ENCODE results near the gene TUBA4B. TPM values are rescaled to one million over a fixed set of nuclear protein-coding genes. Genes with fewer than 3 reads are reported as not detected.
"Not testable (repeated sequence)": the region's sequence is repeated elsewhere in the genome, so short reads cannot be mapped to it uniquely, and the experiment has no call there.

The TUBA4B gene
- total RNA-seq, 2 donors from 2014 or later = not detected

- Mint-ChIP-seq H3K36me3 (peaks cover 0 to 5% of the 10 kb centered on the region in 2 donors), H3K9me3 (no peaks in the 10 kb centered on the region), H3K27ac (peak within 1 kb of the TSS; percentile 92 to 98)
- DNase-seq (ENCODE audit: low spot score in 2 of 2) = peak; percentile 98 to 99
- ATAC-seq = peak; percentile 87 to 92
Measured at GRCh38 chr2:219279151-219279915, 26.3 kb downstream of the TUBA4B start, which contains the start of gene DNAJB2. Gene DNAJB2, plus strand, starts transcription at chr2:219279366. Its CDS starts 468 bp downstream, at chr2:219279834.

DNA sequence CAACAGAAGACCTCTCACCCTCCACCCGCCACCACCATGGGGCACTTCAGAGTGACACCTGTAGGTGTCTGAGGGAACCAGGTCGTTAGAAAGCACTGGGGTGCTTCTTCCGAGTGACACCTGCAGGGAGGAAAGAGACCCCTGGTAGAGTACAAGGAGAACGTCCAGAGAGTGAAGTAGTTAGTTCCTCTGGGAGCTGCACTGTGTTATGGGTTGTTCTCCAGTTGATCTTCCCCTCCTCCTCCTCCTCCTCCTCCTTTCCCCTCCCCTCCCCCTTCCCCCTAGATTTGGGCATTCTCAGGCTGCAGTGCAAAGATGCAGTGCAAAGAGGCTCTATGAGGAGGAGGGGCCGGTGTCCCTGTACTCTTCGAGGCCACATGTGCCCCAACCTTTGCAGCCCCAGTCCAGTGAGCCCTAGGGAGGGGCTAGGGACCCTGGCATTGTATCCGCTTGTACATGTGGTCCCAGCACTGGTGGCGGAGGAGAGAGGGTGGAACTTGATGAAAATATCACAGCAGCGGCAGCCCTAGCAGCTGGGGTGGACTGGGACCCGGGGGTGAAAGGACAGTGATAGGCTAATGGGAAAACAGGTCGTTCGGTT lies 27.0 kb downstream of the TUBA4B start:
- ATAC-seq = no peak
- Mint-ChIP-seq H3K27ac (peak overlapping the region; percentile 92 to 96), H3K36me3 (peaks cover 0 to 5% of the 10 kb centered on the region in 2 donors), H3K9me3 (no peaks in the 10 kb centered on the region)
- no peak for DNase-seq (ENCODE audit: low spot score in 2 of 2)

- DNase-seq (ENCODE audit: low spot score in 2 of 2) (no peak), ATAC-seq (no peak)
- peaks cover 0 to 5% of the 10 kb centered on the region in 2 donors for H3K36me3 Mint-ChIP-seq
- H3K9me3 Mint-ChIP-seq = no peaks in the 10 kb centered on the region
- peak overlapping the region; percentile 14 to 92 for H3K27ac Mint-ChIP-seq
Measured at GRCh38 chr2:219280651-219281050, 27.6 kb downstream of the TUBA4B start.

- no peaks in the 10 kb centered on the region for H3K9me3 Mint-ChIP-seq
- H3K36me3 Mint-ChIP-seq = peaks cover 0 to 5% of the 10 kb centered on the region in 2 donors
- ATAC-seq (no peak), DNase-seq (ENCODE audit: low spot score in 2 of 2) (no peak)
- H3K27ac Mint-ChIP-seq = peak overlapping the region in 1 of 2 donors; percentile 82
Measured at GRCh38 chr2:219281588-219281987, 28.5 kb downstream of the TUBA4B start.

DNA sequence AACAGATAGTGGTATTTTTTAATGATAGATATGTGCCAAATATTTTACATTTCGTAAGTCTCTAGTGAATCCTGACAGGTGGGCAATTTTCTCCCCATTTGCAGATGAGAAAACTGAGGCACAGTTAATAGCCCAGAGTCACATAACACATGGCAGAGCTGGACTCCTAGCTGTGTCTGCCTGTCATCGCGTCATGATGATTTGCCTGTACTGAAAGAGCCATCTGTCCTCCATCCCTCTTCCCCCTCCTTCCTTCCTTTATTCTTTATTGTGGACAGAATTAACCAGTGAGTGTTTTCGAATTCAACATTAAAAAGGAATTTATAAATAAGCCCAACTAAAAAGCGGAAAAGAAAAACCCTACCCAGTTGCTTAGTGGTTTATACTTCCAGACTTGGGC lies 29.3 kb downstream of the TUBA4B start:
- peaks cover 0 to 5% of the 10 kb centered on the region in 2 donors for H3K36me3 Mint-ChIP-seq
- no peak for ATAC-seq
- H3K9me3 Mint-ChIP-seq = no peaks in the 10 kb centered on the region
- DNase-seq (ENCODE audit: low spot score in 2 of 2) = no peak
- no peak overlapping the region for H3K27ac Mint-ChIP-seq

DNA sequence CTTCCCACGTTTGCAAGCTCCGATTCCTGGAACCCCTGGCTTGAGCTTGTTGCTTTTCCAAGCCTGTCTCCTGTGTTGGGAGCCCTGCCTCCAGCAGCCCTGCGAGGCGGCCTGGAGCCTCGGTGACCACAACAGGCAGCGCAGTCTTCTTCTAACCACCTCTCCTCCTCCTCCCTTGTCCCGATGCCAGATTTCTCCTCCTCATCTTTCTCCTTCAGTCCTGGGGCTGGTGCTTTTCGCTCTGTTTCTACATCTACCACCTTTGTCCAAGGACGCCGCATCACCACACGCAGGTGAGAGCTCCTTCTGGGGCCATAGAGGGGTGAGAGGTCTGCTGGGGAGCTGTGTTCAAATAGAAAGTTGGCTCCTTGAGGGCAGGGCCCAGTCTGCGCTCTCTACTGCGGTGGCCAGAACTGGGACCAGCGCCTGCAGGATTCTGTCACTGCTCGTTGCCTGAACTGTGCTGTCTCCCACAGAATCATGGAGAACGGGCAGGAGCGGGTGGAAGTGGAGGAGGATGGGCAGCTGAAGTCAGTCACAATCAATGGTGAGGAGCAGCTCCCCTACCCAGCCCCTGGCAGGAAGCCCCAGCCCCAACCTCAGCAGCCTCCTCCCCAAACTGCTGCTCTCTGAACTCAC lies 30.0 kb downstream of the TUBA4B start:
- peak overlapping the region; percentile 20 to 85 for H3K27ac Mint-ChIP-seq
- peaks cover 0 to 5% of the 10 kb centered on the region in 2 donors for H3K36me3 Mint-ChIP-seq

GRCh38 chr2:219284501-219285372 lies 31.7 kb downstream of the TUBA4B start:
- peak overlapping the region in 1 of 2 donors; percentile 81 for H3K27ac Mint-ChIP-seq
- ATAC-seq = no peak

More for the DNA sequence above, 30.0 kb downstream of the TUBA4B start:
- DNase-seq (ENCODE audit: low spot score in 2 of 2) (no peak), ATAC-seq (no peak)
- no peaks in the 10 kb centered on the region for H3K9me3 Mint-ChIP-seq

DNA sequence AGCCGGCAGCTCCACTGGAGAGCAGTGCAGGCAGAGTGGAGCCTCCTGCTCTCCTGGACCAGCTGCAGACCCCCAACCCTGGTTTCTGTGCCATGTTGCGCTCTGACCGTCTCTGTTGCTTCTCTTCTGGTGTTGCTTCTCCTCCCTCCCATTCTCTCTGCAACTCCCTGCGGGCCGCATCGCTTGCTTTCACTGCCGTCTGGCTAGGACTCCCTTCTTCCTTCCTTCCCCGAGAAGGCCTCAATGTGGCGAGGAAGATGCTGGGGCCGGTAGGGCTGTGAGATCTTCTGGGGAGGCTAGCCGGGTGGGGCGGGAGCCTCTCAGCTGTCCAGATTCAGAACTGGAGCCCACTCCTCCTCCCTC lies 32.3 kb downstream of the TUBA4B start:
- DNase-seq (ENCODE audit: low spot score in 2 of 2) (no peak), ATAC-seq (no peak)
- Mint-ChIP-seq H3K27ac (peak overlapping the region in 1 of 2 donors; percentile 75), H3K36me3 (no peaks in the 10 kb centered on the region), H3K9me3 (no peaks in the 10 kb centered on the region)

More at GRCh38 chr2:219284501-219285372, 31.7 kb downstream of the TUBA4B start:
- Mint-ChIP-seq H3K36me3 (peaks cover 0 to 4% of the 10 kb centered on the region in 2 donors), H3K9me3 (no peaks in the 10 kb centered on the region)
- DNase-seq (ENCODE audit: low spot score in 2 of 2) = no peak

GRCh38 chr2:219285894-219286425 lies 32.9 kb downstream of the TUBA4B start:
- no peaks in the 10 kb centered on the region for H3K9me3 Mint-ChIP-seq
- no peak for DNase-seq (ENCODE audit: low spot score in 2 of 2)
- ATAC-seq = no peak
- H3K27ac Mint-ChIP-seq = peak overlapping the region in 1 of 2 donors; percentile 76
- no peaks in the 10 kb centered on the region for H3K36me3 Mint-ChIP-seq

DNA sequence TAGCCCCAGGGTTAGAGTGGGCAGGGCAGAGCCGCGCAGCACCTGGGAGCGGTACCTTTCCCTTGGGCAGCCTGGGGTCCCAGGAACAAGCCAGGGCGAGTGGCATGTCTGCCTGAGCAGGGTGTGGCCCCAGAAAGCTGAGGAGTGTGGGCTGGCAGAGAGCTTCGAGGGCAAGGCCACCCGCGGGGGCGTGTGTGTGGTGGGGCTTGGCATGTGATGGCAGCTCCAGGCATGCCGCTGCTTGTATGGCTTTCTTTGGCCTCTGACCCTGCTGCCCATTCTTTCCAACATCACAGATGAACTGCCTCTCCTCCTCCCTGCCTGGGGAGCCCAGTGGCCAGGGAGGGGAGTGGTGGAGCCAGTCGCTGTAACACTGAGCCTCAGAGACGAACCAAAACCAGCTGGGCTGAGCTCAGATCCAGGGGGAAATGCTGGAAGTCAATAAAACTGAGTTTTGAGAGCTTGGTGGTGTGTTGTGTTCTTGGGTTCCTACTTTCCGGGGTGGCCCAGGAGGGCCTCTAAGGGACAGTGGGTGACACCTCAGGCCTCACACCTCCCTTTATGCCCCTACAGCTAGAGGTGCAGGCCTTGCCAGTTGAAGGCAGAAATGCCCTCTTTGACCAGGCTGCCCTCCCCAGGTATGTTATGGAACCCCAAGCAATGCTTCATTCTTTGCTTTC lies 33.5 kb downstream of the TUBA4B start:
- ATAC-seq = no peak
- H3K36me3 Mint-ChIP-seq = no peaks in the 10 kb centered on the region
- DNase-seq (ENCODE audit: low spot score in 2 of 2) = peak in 1 of 2 donors; percentile 53
- H3K9me3 Mint-ChIP-seq = no peaks in the 10 kb centered on the region
- peak overlapping the region; percentile 69 to 76 for H3K27ac Mint-ChIP-seq

GRCh38 chr2:219287116-219287440 lies 34.0 kb downstream of the TUBA4B start:
- DNase-seq (ENCODE audit: low spot score in 2 of 2) = peak in 1 of 2 donors; percentile 31
- ATAC-seq, H3K9me3 Mint-ChIP-seq, H3K36me3 Mint-ChIP-seq: not testable (repeated sequence)
- H3K27ac Mint-ChIP-seq = peak overlapping the region in 1 of 2 donors; percentile 76

DNA sequence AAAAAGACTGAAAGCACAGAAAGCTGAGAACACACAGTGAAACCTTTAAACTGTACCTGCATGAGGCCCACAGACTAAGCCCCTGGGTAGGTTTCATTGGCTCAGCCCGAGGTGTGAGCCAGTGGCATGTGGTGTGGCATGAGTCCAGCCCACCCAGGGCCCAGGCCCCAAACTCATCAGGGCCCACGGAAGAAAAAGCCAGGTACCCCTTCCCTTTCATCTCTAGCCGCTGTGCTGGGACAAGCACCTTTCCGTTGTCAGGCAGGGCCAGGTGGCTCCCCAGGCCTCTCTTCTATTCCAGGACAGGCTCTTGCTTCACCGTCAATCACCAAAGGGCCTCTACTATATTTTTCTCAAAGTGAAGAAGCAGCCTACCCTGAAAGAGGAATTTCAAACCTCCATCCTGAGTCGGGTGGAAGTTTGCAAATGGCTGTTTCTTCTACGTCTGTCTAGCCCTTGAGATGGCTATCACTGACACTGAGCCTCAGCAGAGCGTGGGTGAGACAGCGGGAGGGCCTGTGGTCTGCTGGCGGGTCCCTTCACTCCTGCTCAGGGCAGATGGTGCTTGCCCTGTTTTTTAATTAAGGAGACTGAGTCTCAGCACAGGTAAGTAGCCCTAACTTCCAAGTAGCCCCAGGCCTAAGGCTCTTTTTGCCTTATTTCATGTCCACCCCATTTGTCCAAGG lies 34.7 kb downstream of the TUBA4B start:
- no peak overlapping the region for H3K27ac Mint-ChIP-seq
- no peak for ATAC-seq
- H3K36me3 Mint-ChIP-seq = no peaks in the 10 kb centered on the region
- DNase-seq (ENCODE audit: low spot score in 2 of 2) = peak in 1 of 2 donors; percentile 44
- H3K9me3 Mint-ChIP-seq = no peaks in the 10 kb centered on the region

GRCh38 chr2:219289195-219289536 lies 36.1 kb downstream of the TUBA4B start:
- no peaks in the 10 kb centered on the region for H3K36me3 Mint-ChIP-seq
- no peak for DNase-seq (ENCODE audit: low spot score in 2 of 2)
- no peaks in the 10 kb centered on the region for H3K9me3 Mint-ChIP-seq
- no peak for ATAC-seq
- H3K27ac Mint-ChIP-seq = no peak overlapping the region

- H3K27ac Mint-ChIP-seq = no peak overlapping the region
- no peak for ATAC-seq
- H3K36me3 Mint-ChIP-seq = no peaks in the 10 kb centered on the region
- DNase-seq (ENCODE audit: low spot score in 2 of 2) = peak in 1 of 2 donors; percentile 45
- no peaks in the 10 kb centered on the region for H3K9me3 Mint-ChIP-seq
Measured at GRCh38 chr2:219289537-219290361, 36.7 kb downstream of the TUBA4B start.
